HG02884 (cell line): Measurements from ENCODE around the gene ALG1L2.
"Not testable (repeated sequence)": the region's sequence is repeated elsewhere in the genome, so short reads cannot be mapped to it uniquely, and the experiment has no call there.

ENCODE experiments used
- ATAC-seq: cut with Tn5 transposase; IDR thresholded peaks from one replicate; pipeline ENCODE4 v1.9.1; 2021; ENCODE audit warnings: mild to moderate bottlenecking, moderate library complexity; ENCODE audit not compliant: unreplicated experiment

The ALG1L2 gene

DNA sequence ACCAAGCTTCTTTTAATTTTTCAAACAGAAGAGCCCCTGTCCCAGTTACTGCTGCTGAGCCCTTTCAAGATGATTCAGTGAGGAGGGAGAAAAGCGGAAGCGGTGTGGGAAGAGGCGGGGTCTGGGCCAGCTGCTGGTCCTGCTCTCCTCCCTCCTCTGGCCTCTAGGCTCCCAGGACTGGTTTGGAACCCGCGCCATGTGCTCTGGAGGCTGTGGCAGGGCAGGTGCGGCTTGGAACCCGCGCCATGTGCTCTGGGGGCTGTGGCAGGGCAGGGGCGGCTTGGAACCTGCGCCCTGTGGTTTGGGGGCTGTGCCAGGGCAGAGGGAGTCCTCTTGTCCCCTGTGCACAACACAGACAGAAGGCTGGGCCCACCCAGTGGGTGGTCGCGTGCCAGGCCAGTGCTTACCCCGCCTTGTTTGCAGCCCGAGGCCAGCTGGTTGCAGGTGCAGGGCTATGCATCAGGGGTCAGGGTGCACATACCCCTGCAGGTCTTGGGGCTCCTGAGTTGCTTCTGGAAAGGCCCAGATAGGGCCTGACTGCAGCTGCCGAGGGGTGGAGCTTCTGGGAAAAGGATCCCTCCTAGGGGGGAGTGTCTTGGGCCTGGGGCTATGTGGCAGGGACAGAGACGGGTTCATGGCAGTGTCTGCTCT lies 12.2 kb downstream of the ALG1L2 start:
- ATAC-seq = no peak

DNA sequence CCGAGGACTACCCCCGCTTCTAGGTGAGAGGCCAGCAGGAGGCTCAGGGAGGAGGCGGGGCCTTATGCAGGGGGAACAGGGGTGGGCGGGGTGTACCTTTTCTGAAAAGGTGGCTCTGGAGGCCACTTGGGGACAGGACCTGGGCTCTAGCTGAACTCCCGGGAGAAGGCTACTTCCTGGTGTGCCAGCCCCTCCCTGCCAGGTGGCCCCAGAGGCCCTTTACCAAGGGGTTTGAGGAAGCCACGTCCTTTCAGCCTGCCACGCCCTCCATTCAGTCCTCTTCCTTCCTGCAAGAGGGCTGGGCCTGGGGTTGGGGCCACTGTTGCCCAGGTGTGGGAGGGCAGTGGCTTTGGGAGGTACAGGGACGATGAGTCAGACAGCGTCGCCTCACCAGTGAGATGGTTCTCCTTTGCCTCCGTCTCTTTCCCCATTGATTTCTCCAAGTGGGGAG lies 12.9 kb downstream of the ALG1L2 start:
- not testable (repeated sequence) for ATAC-seq

DNA sequence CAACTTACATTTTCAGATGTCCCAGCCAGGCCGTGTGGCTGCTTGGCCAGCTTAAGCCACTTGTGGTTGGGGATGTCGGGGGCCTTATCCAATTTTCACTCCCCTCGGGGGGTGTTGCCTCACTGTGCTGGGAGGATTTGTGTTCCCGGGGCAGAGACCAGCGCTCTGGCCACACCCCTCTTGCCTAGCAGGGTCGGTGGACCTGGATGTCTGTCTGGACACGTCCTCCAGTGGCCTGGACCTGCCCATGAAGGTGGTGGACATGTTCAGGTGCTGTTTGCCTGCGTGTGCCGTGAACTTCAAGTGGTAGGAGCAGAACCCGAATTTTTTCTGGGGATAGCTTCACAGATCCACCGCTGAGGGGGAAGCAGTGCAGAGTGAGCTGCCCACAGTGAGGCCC lies 14.2 kb downstream of the ALG1L2 start:
- not testable (repeated sequence) for ATAC-seq

DNA sequence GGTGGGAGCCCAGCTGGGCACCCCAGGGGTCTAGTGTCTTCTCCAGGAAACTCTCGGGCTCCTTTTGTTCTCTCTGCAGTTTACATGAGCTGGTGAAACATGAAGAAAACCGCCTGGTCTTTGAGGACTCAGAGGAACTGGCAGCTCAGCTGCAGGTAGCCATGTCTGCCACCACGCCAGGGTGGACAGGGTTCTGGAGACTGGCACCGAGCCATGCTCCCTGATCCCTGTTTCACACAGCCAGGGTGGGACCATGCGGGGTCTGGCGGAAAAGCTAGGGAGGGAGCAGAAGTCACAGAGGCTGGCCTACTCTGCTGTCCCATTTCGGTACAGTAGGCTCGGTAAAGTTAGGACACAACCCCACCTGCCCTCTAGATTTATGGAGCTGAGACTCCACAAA lies 15.5 kb downstream of the ALG1L2 start:
- not testable (repeated sequence) for ATAC-seq

DNA sequence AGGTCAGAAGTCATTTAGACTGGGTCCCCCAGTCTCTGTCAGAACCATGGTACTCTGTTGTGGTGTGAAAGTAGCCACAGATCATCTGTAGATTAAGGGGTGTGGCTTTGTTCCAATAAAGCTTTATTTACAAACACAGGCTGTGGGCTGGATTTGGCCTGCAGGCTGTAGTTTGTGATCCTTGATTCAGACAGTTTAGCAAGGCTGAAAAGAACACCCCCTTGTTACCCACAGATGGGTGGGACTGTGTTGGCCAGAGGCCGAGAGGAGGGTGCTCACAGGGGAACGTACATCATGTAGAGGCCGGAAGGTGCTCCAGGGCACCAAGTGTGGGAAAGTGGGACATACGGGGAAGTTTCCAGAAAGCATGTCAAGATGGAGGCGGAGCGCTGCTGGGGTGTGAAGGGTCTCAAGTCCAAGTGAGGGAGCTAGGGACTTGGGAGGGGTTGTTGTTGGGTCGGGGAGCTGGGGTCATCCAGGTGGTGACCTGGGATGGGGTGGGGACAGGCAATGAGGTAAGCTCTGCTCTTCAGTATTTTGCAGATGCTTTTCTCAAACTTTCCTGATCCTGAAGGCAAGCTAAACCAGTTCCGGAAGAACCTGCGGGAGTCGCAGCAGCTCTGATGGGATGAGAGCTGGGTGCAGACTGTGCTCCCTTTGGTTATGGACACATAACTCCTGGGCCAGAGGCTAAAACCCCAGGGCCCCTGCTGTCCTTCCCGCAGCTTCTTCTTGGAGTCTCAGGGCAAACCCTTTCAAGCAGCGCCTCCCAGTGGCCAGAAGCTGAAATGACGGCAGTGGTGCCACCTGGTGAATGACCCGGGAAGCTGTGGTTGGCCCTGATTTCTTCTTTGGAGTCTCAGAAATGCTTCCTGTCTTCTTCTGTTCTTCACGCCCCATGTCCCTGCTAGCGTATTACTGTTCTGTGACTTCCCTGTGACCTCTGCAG lies 16.3 kb downstream of the ALG1L2 start:
- ATAC-seq = not testable (repeated sequence)

DNA sequence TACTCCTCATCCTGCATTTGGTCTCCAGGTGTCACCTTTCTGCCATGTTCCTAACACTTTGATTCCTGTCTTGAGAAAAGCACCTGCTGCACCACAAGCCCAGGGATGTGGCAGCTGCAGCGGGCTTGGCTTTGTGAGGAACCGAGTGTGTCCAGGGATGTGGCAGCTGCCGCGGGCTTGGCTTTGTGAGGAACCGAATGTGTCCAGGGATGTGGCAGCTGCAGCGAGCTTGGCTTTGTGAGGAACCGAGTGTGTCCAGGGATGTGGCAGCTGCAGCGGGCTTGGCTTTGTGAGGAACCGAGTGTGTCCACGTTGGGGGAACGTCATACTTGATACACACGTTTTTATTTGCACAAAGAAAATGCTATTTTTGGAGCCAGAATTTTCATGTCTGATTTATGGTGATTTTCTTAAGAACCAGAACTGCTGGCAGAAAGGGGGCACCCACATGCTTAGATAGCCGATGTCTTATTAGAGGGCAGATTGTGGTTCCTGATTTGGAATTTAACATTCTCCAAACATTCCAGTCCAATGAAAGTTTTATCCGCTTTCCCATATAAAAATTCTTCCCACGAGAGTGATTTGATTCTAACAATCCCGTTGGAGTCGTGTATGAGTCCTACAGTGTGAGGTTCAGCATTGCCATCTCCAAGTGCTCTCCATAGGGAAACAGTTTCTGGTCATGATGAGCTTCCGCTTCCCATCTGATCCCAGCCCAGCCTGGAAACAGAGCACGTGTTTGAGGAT lies 17.2 kb downstream of the ALG1L2 start:
- ATAC-seq = not testable (repeated sequence)

DNA sequence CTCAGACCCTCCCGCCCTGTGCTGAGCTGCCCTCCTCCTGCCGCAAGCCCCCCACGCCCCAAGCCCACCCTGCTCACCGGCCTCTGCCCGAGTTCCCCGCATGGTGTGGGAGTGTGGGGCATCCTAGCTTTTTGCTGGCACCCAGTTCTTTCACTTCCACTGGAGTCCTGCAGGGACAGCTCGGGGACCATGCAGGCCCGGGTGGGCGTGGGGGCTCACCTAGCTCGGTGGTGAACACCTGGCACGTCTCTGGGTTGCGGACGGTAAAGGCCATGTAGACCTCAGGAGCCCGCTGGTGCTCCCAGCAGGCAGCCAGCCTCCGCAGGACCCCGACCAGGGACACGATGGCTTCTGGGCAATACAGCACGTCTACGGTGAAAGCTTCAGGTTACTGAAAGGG lies 20.9 kb downstream of the ALG1L2 start:
- ATAC-seq = not testable (repeated sequence)

DNA sequence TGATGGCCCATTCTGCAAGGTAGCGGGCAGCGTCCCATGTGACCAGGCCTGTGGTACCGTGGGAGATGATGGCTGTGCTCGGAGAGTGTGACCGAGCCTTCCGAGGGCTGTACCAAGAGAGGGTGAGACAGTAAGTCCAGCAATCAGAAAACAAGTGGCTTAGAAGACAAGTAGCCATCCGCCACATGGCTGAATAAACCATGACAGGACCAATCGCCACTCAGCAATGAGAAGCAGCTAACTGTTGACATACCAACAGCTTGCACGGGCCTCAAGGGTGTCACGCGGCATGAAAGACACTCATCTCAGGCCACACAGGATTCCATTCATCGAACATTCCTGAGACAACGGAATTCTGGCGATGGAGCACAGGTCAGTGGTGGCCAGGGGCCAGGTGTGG lies 22.6 kb downstream of the ALG1L2 start:
- not testable (repeated sequence) for ATAC-seq

DNA sequence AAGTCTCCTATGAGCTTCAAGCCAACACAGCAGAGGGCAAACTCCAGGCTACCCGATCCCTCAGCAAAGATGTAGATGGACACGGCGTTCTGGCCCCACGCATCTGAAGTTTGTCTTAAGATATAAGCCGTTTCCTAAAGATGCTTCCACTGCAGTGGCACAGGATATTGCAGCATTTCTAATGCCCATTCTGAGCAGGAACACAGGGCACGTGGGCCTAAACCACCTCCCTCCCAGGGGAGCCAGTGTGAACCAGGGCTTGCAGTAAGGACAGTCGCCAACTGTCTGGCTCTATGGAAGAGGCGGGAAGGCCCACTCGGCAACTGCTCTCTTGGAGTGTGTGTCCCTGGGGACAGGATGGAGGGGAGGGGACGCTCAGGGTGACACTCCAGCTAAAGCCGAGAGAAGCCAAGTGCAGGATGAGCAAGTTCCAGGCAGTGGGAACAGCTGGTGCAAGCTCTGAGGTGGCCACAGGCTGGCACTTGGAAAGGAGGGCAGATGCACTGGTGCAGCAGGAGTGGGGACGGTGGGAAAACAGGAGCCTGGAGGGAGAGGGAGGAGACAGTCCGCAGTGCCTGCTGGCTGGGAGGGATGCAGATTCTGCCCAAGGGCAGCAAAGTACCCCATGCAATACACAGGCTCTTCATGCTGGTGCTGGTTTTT lies 25.8 kb downstream of the ALG1L2 start:
- ATAC-seq = not testable (repeated sequence)

DNA sequence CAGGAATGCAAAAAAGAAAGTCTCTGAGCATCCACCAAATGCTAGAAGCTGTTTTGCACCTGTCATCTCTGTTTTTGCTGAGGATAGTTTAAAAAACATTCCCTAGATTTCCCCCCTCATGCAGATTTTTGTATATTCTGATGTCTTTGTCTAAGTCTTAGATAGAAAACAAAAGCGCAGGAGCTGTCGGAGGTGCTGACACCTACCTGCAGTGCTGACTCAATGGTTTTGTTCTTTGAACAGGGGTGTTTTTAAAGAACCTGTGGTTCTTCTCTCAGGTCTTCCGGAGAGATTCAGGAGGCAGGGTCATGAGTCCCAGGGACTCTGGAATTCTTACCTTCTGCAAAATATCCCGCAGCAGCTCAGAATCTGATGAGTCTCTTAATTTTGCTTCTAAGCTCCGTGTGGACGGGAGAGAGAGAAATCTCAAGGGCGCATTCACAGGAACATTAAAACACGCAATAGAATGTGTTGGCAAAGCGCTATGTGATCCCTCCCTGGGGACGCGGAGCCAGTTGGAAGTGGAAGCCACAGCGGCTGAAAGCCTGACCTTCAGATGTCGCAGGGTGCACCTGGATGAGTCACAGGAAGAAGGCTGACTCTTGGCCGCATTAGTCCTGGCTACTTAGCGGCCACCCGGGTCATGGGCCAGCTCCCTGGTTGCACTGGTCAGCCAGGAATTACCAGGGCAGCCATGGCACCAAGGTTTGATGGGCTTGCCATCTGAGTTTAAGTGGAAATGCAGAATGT lies 27.4 kb downstream of the ALG1L2 start:
- not testable (repeated sequence) for ATAC-seq

DNA sequence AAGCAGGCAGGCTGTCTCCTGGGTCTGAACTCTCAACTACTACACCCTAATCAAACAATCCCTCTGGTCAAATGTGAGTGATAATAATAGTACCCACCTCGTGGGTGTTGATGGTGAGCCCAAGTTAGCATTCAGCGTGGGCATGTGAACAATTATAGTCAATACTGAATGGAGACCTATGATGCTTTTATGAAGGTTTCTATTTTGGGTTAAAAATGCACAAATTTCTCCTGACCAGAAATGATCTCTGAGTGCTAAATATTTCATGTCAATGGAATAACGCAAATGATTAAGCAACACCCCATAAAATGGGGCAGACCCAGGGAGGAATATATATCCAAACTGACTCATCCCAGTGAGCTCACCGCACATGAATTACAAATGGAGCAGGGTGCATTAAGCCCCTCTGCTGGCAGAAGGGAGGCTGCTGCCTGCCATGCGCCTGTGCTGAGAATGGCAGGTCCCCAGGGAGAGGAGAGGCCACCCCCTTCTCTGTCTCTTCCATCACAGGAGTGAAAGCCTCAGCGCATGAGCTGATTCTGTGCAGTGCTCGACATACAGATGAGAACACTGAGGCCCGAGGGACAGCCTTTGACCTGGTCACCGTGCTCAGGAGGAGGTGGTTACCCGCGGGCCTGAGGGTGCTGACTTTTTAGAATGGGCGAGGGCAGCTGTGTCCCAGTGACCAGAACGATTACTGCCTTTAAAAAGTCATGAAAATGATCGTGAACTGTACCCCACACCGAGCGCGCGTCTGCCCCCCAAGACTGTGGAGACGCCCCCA lies 28.9 kb downstream of the ALG1L2 start:
- not testable (repeated sequence) for ATAC-seq

DNA sequence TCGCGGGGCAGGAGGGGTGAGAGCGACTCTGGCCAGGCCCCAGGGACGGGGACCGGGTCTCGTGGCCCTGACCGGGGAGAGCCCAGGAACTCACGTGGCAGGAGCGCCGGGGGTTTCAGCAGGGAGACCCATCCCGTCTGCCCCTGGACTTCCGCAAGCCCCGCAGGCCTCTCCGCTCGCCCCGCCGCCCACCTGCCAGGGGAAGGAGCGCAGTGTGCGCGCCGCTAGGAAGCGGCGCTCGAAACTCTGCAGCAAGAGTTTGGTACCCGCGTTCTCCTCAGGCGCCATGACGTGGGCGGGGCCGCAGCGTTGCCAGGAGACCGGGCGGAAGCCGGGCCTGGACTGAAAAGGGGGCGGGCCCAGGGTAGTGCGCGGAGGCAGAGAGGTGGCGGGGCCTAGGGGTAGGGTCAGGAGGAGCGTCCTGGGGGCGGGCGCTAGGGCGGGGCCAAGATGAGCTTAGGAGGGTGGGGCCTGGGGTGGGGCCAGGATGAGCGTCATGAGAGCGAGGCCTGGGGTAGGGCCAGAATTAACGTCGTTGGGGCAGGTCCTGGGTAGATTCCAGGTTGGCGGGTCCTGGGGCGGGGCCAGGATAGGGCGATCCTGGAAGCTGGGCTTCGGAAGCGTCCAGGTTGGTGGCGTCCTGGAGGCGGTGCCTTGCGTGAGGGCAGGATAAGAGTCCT lies 29.7 kb downstream of the ALG1L2 start:
- ATAC-seq = peak; percentile 97

DNA sequence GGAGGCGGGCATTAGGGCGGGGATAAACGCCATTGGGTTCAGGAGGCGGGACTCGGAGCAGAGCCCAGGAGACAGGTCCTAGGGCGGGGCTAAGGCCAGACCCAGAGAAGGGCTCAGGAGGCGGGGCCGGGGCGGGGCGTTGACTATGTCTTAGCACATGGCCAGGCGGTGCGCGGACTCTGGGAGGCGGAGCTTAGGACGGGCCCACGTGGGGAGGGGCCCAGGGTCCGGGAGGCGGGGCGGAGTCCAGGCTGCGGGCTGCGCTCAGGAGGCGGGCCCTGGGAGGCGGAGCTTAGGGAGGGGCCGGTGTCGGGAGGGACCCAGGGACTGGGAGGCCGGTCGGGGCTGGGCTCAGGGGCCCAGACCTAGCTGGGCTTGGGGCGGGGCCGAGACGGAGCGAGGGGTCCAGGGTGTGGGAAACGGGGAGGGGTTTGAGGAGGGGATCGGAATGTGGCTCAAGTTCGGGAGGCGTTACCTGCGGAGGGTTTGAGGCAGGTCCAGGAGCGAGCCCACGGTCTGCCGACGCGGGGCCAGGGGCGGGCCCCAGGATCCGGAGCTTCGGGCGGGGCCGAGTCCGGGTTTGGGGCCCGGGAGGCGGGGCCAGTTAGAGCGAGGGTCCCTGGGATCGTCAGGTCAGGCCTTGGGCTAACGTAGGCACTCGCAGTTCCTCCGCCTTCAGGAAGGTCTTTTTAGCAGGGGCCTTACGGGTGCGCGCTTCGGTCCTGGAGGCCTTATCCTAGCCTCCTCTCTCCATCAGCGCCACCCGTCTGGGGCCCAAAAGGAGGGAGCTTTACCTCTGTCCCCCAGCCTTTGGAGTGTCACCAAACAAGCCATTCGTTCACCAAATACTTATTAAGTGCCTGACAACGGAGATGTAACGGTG lies 30.5 kb downstream of the ALG1L2 start:
- ATAC-seq = peak; percentile 59

DNA sequence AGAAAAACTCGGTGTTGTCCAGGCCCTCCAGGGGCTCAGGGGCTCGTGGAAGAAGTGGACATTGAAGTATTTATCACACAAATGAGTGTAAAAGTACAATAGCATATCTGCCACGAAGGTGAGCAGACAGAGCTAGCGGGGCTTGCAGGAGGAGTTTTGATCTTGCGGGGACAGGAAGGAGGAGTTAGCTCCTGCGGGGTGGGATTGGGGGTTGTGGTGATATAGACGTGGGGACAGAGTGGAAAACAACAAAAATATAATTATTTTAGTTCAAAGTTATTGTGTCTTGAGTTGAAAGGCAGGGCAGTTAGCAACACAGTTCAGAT lies 31.1 kb downstream of the ALG1L2 start:
- ATAC-seq = not testable (repeated sequence)

DNA sequence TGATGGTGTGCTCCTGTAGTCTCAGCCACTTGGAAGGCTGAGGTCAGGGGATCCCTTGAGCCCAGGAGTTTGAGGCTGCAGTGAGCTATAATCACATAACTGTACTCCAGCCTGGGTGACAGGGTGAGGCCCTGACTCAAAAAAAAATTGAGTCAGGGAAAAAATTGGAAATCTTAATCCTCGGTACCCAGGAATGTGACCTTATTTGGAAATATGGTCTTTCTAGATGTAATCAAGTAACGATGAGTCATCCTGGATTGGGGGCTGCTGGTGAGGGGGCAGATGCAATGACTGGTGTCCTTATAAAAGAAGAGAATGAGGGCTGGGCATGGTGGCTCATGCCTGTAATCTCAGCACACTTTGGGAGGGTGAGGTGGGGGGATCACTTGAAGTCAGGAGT lies 33.8 kb downstream of the ALG1L2 start:
- ATAC-seq = not testable (repeated sequence)

DNA sequence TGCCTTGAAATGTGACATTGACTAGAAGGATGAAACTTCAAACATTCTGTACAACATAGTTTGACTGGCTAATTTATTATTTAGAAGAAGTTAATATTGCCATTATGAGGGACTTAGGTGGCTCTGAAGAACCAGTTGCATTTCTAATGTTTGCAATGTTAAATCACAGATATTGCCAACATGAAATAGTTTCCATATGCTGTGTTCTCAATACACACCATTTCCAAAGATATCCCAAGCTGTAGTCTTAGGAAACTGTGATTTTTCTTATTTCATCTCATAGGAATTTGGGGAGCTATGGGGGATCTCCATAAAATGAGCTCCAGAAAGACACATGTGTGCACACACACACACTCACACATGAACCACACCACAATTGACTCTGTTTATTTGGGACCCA lies 36.3 kb downstream of the ALG1L2 start:
- ATAC-seq = no peak

DNA sequence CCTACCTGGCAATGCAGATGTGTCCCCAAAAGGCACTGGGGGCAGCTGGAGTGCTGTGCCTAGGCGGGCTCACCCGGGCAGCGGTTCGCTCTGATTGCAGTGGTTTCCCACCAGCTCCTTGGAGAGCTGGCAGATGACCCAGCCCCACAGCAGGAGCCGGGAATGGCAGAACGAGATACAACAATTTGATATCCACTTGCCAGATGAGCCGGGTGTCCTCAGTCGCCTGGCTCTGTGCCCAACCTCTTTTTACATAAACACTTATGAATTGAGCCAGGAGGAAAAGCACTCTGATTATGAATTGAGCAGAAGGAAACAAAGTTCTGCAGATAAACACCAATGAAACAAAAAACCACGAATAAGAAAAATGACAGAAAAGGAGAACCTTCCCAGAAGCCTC lies 38.2 kb downstream of the ALG1L2 start:
- ATAC-seq = not testable (repeated sequence)

DNA sequence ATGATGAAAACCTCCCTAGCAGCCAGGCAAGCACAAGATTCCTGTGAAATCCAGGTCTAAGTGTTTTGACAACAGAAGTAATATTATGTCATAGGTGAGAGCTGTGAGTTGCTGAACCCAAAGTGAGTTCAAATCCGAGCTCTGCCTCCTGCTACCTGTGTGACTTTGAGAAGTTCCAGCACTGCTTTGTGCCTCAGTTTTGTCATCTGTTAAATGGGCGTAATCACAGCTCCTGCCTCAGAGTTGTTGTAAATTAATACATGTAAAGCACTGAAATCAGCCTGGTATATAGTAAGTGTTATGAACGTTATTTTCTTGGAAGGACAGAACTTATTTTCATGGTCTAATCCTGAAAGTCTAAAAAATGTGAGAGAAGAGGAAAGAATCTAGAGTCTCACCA lies 38.7 kb downstream of the ALG1L2 start:
- ATAC-seq = not testable (repeated sequence)
